HuH-7 (cell line): ENCODE measurements around the gene NXPE4.
"Not testable (repeated sequence)": the region's sequence is repeated elsewhere in the genome, so short reads cannot be mapped to it uniquely, and the experiment has no call there.

ENCODE experiments used
- DNase-seq: peaks from one replicate; pipeline ENCODE4 v3.0.0; 2011; ENCODE audit warnings: low spot score

Gene NXPE4

DNA sequence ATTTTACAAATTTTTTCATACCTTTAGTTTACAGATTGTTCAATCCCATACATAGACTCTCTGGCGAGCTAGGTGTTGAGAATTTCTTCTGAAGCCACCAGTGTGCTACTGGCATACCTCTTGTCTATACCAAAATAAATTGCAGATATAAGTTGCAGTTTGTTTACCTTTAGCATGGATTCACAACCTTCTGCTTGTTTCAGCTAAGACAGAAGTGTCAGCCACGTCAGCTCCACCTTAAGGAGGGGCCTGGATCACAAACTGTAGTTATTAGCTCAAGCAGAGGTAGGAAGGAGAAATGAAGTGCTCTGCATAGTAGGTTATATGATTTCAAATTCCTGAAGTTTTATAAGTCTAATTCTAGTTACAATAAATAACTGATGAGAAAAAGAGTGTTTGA, at the start of gene NXPE4:
TSS of gene NXPE4 (minus strand) at position 216 of the 400 bp plus-strand sequence. CDS start 1,027 bp downstream, outside the sequence.
- DNase-seq: no peak

- DNase-seq: not testable (repeated sequence)
Observed at GRCh38 chr11:114639440-114639839, 43.9 kb upstream of the NXPE4 start.

GRCh38 chr11:114631445-114631965, 35.9 kb upstream of the NXPE4 start:
- DNase-seq: not testable (repeated sequence)

DNA sequence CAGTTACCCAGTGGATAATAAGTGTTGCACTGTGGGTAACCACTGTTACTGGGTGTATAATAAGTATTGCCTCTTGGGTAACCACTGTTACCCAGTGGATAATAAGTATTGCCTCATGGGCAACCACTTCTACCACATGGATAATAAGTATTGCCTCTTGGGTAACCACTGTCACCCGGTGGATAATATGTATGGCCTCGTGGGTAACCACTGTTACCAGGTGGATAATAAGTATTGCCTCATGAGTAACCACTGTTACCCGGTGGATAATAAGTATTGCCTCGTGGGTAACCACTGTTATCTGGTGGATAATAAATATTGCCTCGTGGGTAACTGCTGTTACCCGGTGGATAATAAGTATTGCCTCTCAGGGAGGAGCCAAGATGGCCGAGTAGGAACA, 29.7 kb upstream of the NXPE4 start:
- no peak for DNase-seq

GRCh38 chr11:114624455-114625207, 29.0 kb upstream of the NXPE4 start:
- DNase-seq: no peak

DNA sequence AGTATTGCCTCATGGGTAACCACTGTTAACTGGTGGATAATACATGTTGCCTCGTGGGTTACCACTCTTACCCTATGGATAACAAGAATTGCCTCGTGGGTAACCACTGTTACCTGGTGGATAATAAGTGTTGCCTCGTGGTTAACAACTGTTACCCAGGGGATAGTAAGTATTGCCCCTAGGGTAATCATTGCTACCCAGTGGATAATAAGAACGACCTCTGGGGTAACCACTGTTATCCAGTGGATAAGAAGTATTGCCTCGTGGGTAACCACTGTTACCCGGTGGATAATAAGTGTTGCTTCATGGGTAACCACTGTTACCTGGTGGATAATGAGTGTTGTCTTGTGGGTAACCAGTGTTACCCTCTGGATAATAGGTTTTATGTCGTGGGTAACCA, 28.1 kb upstream of the NXPE4 start:
- DNase-seq: no peak

DNA sequence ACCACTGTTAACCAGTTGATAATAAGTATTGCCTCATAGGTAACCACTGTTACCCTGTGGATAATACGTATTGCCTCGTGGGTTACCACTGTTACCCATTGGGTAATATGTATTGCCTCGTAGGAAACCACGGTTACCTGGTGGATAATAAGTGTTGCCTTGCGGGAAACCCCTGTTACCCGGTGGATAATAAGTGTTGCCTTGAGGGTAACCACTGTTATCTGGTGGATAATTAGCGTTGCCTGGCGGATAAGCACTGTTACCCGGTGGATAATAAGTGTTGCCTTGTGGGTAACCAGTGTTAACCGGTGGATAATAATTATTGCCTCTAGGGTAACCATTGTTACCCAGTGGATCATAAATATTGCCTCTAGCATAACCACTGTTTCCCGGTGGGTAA, 27.3 kb upstream of the NXPE4 start:
- no peak for DNase-seq

GRCh38 chr11:114621950-114622809, 26.6 kb upstream of the NXPE4 start:
- DNase-seq: no peak

GRCh38 chr11:114621072-114621471, 25.5 kb upstream of the NXPE4 start:
- no peak for DNase-seq

DNA sequence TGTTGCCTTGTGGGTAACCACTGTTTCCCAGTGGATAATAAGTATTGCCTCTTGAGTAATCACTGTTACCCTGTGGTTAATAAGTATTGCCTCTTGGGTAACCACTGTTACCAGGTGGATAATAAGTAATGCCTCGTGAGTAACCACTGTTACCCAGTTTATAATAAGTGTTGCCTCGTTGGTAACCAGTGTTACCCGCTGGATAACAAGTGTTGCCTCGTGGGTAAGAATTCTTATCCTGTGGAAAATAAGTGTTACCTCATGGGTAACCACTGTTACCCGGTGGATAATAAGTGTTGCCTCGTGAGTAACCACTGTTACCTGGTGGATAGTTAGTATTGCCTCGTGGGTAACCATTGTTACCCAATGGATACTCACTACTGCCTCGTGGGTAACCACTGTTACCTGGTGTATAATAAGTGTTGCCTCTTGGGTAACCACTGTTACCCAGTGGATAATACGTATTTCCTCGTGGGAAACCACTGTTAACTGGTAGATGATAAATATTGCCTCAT, 24.1 kb upstream of the NXPE4 start:
- no peak for DNase-seq

GRCh38 chr11:114618139-114618538, 22.6 kb upstream of the NXPE4 start:
- no peak for DNase-seq

GRCh38 chr11:114617157-114618124, 21.9 kb upstream of the NXPE4 start:
- DNase-seq: no peak

GRCh38 chr11:114616516-114616915, 20.9 kb upstream of the NXPE4 start:
- no peak for DNase-seq

GRCh38 chr11:114615448-114616361, 20.1 kb upstream of the NXPE4 start:
- no peak for DNase-seq

- no peak for DNase-seq
Observed at GRCh38 chr11:114614127-114614720, 18.6 kb upstream of the NXPE4 start.

- not testable (repeated sequence) for DNase-seq
Observed at GRCh38 chr11:114613094-114613493, 17.5 kb upstream of the NXPE4 start.

DNA sequence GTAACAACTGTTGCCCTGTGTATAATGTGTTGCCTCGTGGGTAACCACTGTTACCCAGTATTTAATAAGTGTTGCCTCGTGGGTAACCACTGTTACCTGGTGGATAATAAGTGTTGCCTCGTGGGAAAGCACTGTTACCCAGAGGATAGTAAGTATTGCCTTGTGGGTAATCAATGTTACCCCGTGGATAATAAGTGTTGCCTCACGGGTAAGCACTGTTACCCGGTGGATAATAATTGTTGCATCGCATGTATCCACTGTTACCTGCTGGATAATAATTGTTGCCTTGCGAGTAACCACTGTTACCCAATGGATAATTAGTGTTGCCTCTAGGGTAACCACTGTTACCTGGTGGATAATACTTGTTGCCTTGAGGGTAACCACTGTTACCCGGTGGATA, 17.1 kb upstream of the NXPE4 start:
- no peak for DNase-seq

DNA sequence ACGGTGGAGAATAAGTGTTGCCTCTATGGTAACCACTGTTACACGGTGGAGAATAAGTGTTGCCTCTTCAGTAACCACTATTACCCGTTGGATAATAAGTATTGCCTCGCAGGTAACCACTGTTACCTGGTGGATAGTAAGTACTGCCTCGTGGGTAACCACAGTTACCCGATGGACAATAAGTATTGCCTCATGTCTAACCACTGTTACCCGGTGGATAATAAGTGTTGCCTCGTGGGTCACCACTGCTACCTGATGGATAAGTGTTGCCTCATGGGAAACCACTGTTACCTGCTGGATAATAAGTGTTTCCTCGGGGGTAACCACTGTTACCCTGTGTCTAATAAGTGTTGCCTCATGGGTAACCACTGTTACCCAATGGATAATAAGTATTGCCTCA, 16.6 kb upstream of the NXPE4 start:
- not testable (repeated sequence) for DNase-seq

DNA sequence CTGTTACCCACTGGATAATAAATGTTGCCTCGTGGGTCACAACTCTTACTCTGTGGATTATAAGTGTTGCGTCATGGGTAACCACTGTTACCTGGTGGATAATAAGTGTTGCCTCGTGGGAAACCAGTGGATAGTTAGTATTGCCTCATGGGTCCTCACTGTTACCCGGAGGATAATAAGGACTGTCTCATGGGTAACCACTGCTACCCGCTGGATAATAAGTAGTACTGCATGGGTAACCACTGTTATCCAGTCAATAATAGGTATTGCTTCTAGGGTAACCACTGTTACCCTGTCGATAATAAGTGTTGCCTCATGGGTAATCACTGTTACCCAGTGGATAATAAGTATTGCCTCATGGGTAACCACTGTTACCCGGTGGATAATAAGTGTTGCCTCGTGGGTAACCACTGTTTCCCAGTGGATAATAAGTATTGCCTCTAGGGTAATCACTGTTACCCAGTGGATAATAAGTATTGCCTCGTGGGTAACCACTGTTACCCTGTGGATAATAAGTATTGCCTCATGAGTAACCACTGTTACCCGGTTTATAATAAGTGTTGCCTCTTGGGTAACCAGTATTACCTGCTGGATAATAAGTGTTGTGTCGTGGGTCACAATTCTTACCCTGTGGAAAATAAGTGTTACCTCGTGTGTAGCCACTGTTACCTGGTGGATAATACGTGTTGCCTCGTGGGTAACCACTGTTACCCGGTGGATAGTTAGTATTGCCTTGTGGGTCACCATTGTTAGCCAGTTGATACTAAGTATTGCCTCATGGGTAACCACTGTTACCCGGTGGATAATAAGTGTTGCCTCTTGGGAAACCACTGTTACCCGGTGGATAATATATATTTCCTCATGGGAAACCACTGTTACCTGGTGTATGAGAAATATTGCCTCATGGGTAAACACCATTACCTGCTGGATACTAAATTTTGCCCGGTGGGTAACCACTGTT, 15.7 kb upstream of the NXPE4 start:
- no peak for DNase-seq
